Measurements from ENCODE around the gene LRRC42.

LRRC42 gene

DNA sequence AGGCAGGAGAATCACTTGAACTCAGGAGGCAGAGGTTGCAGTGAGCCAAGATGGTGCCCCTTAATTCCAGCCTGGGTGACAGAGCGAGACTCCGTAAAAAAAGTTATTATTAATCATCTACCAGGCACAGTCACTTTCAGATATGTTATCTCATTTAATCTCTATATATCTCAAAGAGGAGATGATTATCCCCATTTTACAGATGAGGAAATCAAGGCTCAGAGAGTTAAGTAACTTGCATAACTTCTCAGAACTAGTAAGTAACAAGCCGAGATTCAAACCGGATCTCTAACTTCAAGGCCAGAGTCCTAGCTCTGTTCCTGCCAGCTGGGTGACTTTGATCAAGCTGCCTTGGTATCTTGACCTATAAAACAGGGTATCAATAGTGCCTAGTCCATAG, 34.7 kb upstream of the LRRC42 start:
- FAIRE-seq (no peak), DNase-seq (ENCODE audit: insufficient read length, low spot score) (no peak)
- no peak for TF ChIP-seq PAX5 (IDR thresholded peaks at IDR 0.05; ENCODE audit: insufficient read depth, low read length, severe bottlenecking)
- no peak for TF ChIP-seq POLR2A (IDR thresholded peaks at IDR 0.05; ENCODE audit: low read depth, low read length)
- TF ChIP-seq SPI1 (IDR thresholded peaks at IDR 0.05; ENCODE audit: low read depth, low read length) = no peak
- no peak for TF ChIP-seq POU2F2 (IDR thresholded peaks at IDR 0.05; ENCODE audit: low read depth, low read length)
- no peak for TF ChIP-seq TAF1 (IDR thresholded peaks at IDR 0.05; ENCODE audit: low read depth, low read length)
- TF ChIP-seq POLR2AphosphoS5 (IDR thresholded peaks at IDR 0.05; ENCODE audit: low read depth, low read length) = no peak

GRCh38 chr1:53913352-53914033, 32.7 kb upstream of the LRRC42 start:
- no peak for TF ChIP-seq PAX5 (IDR thresholded peaks at IDR 0.05; ENCODE audit: insufficient read depth, low read length, severe bottlenecking)
- no peak for DNase-seq (ENCODE audit: insufficient read length, low spot score)
- FAIRE-seq = no peak

DNA sequence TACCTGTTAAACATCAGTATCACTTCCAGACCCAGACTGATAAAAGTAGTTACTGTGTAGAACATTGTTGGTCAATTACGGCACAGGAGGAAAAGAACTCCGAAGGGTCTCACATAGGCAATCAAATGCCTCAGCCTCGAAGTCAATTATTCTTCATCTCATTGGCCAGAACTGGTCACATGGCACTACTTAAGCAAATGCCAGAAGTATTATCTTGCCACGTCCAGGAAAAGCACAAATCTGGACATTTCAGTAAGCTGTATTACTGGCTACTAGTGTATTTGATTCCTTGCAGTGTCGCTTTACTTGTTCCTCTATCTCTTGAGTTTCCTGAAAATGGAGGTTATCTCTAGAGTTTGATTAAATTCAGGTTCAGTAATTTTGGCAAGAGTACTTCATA, 27.8 kb upstream of the LRRC42 start:
- TF ChIP-seq POLR2A (IDR thresholded peaks at IDR 0.05; ENCODE audit: low read depth, low read length) = no peak
- no peak for TF ChIP-seq PAX5 (IDR thresholded peaks at IDR 0.05; ENCODE audit: insufficient read depth, low read length, severe bottlenecking)
- no peak for TF ChIP-seq TAF1 (IDR thresholded peaks at IDR 0.05; ENCODE audit: low read depth, low read length)
- no peak for TF ChIP-seq SPI1 (IDR thresholded peaks at IDR 0.05; ENCODE audit: low read depth, low read length)
- TF ChIP-seq POU2F2 (IDR thresholded peaks at IDR 0.05; ENCODE audit: low read depth, low read length) = no peak
- TF ChIP-seq POLR2AphosphoS5 (IDR thresholded peaks at IDR 0.05; ENCODE audit: low read depth, low read length) = no peak
- DNase-seq (ENCODE audit: insufficient read length, low spot score) (no peak), FAIRE-seq (no peak)

DNA sequence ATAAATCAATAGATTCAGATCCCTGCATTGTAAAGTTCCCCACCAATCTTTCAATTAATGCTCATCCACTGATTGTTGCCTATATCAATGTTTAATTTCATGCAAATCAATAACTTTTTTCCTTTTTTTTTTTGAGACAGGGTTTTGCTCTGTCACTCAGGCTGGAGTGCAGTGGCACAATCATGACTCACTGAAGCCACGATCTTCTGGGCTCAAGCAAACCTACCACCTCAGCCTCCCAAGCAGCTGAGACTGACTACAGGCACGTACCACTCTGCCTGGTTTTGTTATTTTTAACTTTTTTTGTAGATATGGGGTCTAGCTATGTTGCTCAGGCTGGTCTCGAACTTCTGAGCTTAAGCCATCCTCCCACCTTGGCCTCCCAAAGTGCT, 26.5 kb upstream of the LRRC42 start:
- DNase-seq (ENCODE audit: insufficient read length, low spot score) = no peak
- FAIRE-seq = no peak
- TF ChIP-seq POLR2AphosphoS5 (IDR thresholded peaks at IDR 0.05; ENCODE audit: low read depth, low read length) (no peak), POU2F2 (IDR thresholded peaks at IDR 0.05; ENCODE audit: low read depth, low read length) (no peak), POLR2A (IDR thresholded peaks at IDR 0.05; ENCODE audit: low read depth, low read length) (no peak), TAF1 (IDR thresholded peaks at IDR 0.05; ENCODE audit: low read depth, low read length) (no peak), SPI1 (IDR thresholded peaks at IDR 0.05; ENCODE audit: low read depth, low read length) (no peak), PAX5 (IDR thresholded peaks at IDR 0.05; ENCODE audit: insufficient read depth, low read length, severe bottlenecking) (no peak)

DNA sequence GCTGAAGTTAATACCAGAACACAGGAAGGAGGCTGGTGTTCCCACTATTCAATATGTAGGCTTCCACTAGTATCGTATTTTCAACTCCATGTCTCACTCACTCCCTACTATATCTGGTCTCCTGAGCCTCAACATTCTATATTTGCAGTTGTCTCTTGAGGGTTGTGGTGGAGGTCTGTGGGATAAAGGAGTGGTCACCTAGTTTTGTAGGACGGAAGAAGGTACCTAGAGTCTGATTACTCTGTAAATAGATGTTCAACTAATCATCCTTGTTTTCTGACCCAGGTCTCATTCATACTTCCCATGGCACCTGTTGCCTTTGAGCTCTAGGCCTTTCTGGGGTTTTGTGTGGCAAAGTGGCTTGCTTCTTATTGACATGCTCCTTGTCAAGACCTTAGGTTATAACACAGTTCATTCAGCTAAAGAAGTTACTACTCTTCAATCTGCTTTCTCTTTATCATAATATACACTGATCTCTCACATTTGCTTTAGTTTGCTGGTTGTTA, 18.7 kb upstream of the LRRC42 start:
- TF ChIP-seq POLR2A (IDR thresholded peaks at IDR 0.05; ENCODE audit: low read depth, low read length) = no peak
- TF ChIP-seq SPI1 (IDR thresholded peaks at IDR 0.05; ENCODE audit: low read depth, low read length) = no peak
- no peak for TF ChIP-seq POLR2AphosphoS5 (IDR thresholded peaks at IDR 0.05; ENCODE audit: low read depth, low read length)
- TF ChIP-seq PAX5 (IDR thresholded peaks at IDR 0.05; ENCODE audit: insufficient read depth, low read length, severe bottlenecking) = no peak
- FAIRE-seq (no peak), DNase-seq (ENCODE audit: insufficient read length, low spot score) (no peak)

DNA sequence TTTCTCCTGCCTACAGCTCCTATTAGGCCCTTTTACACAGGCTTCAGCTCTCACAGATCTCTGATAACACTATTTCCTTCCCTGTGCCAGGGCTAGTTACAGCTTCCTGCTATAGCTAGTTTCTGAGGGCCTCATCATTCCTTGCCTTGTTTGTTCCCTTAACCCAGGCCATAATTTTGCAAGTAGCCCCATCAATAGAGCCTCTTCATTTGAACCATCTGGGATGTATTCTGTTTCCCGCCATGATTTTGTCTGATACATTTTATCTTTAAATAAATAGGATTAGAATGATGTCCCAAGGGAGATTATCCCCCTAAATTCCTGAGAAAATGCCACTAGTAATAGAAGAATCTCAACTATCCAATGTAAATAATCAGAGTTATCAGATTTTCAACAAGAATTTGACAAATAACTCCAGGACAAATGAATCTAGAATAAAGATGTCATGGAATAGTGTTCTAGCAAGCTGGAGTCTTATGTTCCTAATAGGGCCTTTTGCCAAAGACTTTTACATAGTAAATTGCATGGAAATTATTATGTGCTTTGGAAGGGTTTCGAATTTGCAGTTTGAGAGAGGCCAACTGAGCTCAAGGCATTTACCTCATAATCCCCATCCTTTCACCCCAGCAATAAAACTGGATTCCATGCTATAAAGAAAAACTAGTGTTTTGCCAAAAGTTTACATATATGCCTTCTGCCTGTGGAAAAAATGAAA, 16.7 kb upstream of the LRRC42 start:
- DNase-seq (ENCODE audit: insufficient read length, low spot score) = no peak
- FAIRE-seq = no peak
- TF ChIP-seq SPI1 (IDR thresholded peaks at IDR 0.05; ENCODE audit: low read depth, low read length) = no peak
- no peak for TF ChIP-seq TAF1 (IDR thresholded peaks at IDR 0.05; ENCODE audit: low read depth, low read length)

GRCh38 chr1:53930932-53931331, 15.2 kb upstream of the LRRC42 start:
- TF ChIP-seq TAF1 (IDR thresholded peaks at IDR 0.05; ENCODE audit: low read depth, low read length) = no peak
- TF ChIP-seq SPI1 (IDR thresholded peaks at IDR 0.05; ENCODE audit: low read depth, low read length) = no peak
- no peak for TF ChIP-seq POU2F2 (IDR thresholded peaks at IDR 0.05; ENCODE audit: low read depth, low read length)
- TF ChIP-seq POLR2A (IDR thresholded peaks at IDR 0.05; ENCODE audit: low read depth, low read length) = no peak
- TF ChIP-seq POLR2AphosphoS5 (IDR thresholded peaks at IDR 0.05; ENCODE audit: low read depth, low read length) = no peak
- DNase-seq (ENCODE audit: insufficient read length, low spot score) = no peak
- FAIRE-seq = no peak

- no peak for FAIRE-seq
- no peak for DNase-seq (ENCODE audit: insufficient read length, low spot score)
- TF ChIP-seq TAF1 (IDR thresholded peaks at IDR 0.05; ENCODE audit: low read depth, low read length) = no peak
- no peak for TF ChIP-seq PAX5 (IDR thresholded peaks at IDR 0.05; ENCODE audit: insufficient read depth, low read length, severe bottlenecking)
- TF ChIP-seq SPI1 (IDR thresholded peaks at IDR 0.05; ENCODE audit: low read depth, low read length) = no peak
Observed at GRCh38 chr1:53931523-53931922, 14.6 kb upstream of the LRRC42 start.

DNA sequence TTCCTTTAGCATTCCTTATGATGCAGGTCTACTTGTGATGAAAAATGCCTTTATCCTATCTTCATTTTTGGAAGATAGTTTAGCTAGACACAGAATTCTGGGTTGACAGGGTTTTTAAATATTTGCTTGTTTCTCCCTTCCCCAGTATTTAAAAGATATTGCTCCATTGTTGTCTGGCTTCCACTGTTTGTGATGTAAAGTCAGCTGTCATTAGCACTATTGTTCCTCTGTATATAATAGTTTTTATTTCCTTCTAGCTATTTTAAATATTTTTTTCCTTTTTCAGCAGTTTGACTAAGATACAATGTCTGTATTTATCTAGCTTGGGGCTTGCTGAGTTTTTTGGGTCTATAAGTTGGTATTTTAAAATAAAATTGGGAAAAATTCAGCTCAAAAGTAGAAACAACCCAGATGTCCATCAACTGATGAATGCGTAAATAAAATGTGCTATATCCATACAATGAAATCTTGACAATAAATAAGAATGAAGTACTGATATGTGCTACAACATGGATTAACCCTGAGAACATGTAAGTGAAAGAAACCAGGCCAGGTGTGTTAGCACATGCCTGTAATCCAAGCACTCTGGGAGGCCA, 11.9 kb upstream of the LRRC42 start:
- no peak for TF ChIP-seq POLR2A (IDR thresholded peaks at IDR 0.05; ENCODE audit: low read depth, low read length)
- TF ChIP-seq PAX5 (IDR thresholded peaks at IDR 0.05; ENCODE audit: insufficient read depth, low read length, severe bottlenecking) = no peak
- no peak for TF ChIP-seq POU2F2 (IDR thresholded peaks at IDR 0.05; ENCODE audit: low read depth, low read length)
- TF ChIP-seq SPI1 (IDR thresholded peaks at IDR 0.05; ENCODE audit: low read depth, low read length) = no peak
- TF ChIP-seq POLR2AphosphoS5 (IDR thresholded peaks at IDR 0.05; ENCODE audit: low read depth, low read length) = no peak
- TF ChIP-seq TAF1 (IDR thresholded peaks at IDR 0.05; ENCODE audit: low read depth, low read length) = no peak
- no peak for FAIRE-seq

GRCh38 chr1:53936430-53936829, 9.7 kb upstream of the LRRC42 start:
- TF ChIP-seq POLR2A (IDR thresholded peaks at IDR 0.05; ENCODE audit: low read depth, low read length) (no peak), PAX5 (IDR thresholded peaks at IDR 0.05; ENCODE audit: insufficient read depth, low read length, severe bottlenecking) (no peak), POLR2AphosphoS5 (IDR thresholded peaks at IDR 0.05; ENCODE audit: low read depth, low read length) (no peak)
- no peak for DNase-seq (ENCODE audit: insufficient read length, low spot score)
- no peak for FAIRE-seq

More for the DNA sequence above, 11.9 kb upstream of the LRRC42 start:
- DNase-seq (ENCODE audit: insufficient read length, low spot score) = no peak
